Brain microvascular endothelial cell (primary cell): ENCODE data around the gene CTDSPL2.

ENCODE experiments used
- DNase-seq: peaks from one replicate; pipeline ENCODE4 v3.0.0-alpha.2; 2020
- H3K27ac ChIP-seq: fragments of 250-450 bp; sonication (Bioruptor Pico); 2 replicates; pipeline ENCODE4 v1.5.1; 2020; ENCODE audit warnings: mild to moderate bottlenecking, moderate library complexity
- H3K27me3 ChIP-seq: fragments of 250-450 bp; sonication (Bioruptor Pico); replicated peaks from 2 replicates; pipeline ENCODE4 v1.5.1; 2020; ENCODE audit warnings: mild to moderate bottlenecking
- H3K36me3 ChIP-seq: fragments of 250-450 bp; sonication (Bioruptor Pico); replicated peaks from 2 replicates; pipeline ENCODE4 v1.5.1; 2020; ENCODE audit warnings: mild to moderate bottlenecking
- H3K4me3 ChIP-seq: 2 replicates; pipeline ENCODE4 v1.5.1; 2011; ENCODE audit warnings: low read depth, mild to moderate bottlenecking, control low read depth, low read length, moderate library complexity
- in situ Hi-C: cut with HindIII; loops from 2 replicates; pipeline ENCODE4 v1.10.0; 2017; ENCODE audit warnings: low sequenced_read_pairs, low pct_ligation_motif_present
- TF ChIP-seq, protein P1 (sequence below): IDR thresholded peaks from 2 replicates; pipeline ENCODE4 v1.5.1; 2011; ENCODE audit warnings: low read depth, mild to moderate bottlenecking, moderate library complexity, low read length, control low read depth, inconsistent platforms; ENCODE audit errors: missing control alignments

Gene CTDSPL2

DNA sequence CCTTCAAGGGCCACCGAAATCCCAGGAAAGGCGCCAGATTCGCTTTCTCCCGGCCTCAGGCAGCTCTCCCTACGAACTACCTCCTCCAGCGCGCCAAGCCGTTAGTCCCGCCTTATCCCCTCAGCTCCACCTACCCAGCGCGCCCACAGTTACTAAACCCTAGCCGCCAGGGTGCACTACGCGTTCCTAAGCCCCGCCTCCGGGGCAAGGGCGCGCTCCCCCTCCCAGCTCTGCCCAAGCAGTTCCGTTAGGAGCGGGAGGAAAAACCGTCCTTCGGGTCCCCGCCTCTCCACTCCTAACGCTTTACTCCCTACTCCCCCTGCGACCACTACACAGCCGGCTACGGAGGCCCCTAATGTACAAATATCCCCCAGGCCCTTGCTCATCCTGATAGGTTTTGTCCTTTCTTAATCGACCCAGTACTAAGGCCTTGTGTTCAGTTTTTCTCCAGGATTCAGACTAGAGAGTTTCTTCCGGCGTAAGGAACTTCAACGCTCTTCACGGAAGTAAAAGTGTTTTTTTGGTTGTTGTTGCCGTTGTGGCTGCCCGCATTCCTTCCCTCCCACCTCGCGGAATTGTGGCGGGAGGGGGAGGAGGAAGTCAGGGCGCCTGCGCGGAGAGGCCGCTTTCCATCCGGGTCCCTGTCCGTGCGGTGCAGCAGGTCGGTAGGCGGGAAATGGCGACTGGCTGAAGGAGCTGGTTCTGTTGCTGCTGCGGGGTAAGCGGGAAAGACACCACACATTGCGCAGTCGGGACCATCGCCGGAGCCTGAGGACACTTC lies at the start of gene CTDSPL2:
CTDSPL2 (plus strand) TSS at position 655 of the 781 bp plus-strand sequence. CDS start 31,386 bp downstream, outside the sequence.
- H3K27ac ChIP-seq = peak within 1 kb of the TSS; percentile 96
- DNase-seq = peak; percentile 96
- no peaks in the 10 kb centered on the region for H3K36me3 ChIP-seq
- no peaks in the 10 kb centered on the region for H3K27me3 ChIP-seq
- in situ Hi-C loops = no loop called here
- TF ChIP-seq, protein P1, sequence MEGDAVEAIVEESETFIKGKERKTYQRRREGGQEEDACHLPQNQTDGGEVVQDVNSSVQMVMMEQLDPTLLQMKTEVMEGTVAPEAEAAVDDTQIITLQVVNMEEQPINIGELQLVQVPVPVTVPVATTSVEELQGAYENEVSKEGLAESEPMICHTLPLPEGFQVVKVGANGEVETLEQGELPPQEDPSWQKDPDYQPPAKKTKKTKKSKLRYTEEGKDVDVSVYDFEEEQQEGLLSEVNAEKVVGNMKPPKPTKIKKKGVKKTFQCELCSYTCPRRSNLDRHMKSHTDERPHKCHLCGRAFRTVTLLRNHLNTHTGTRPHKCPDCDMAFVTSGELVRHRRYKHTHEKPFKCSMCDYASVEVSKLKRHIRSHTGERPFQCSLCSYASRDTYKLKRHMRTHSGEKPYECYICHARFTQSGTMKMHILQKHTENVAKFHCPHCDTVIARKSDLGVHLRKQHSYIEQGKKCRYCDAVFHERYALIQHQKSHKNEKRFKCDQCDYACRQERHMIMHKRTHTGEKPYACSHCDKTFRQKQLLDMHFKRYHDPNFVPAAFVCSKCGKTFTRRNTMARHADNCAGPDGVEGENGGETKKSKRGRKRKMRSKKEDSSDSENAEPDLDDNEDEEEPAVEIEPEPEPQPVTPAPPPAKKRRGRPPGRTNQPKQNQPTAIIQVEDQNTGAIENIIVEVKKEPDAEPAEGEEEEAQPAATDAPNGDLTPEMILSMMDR = peak; percentile 54
- peak within 1 kb of the TSS; percentile 98 for H3K4me3 ChIP-seq

DNA sequence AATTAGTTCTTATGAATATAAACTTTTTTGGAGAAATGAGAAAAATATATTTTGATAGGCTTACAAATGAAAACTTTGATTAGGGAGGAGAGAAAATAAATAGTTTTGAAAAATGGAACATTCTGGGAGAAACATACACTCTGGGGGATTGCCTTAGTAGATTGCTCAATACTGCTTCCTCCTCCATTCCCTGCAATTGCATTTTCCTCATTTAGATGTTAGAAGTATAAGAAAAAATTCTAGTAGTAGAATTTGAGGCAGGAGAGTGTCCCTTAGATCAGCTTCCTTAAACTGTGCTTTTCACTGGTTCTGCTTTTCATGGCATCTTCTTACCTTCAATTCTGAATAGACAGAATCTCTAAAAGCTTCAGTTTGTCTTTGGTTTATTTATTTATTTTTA lies 46.2 kb upstream of the CTDSPL2 start:
- H3K4me3 ChIP-seq = no peak overlapping the region
- no peak overlapping the region for H3K27ac ChIP-seq
- no peak for DNase-seq
- no peaks in the 10 kb centered on the region for H3K36me3 ChIP-seq
- TF ChIP-seq, protein P1 = no peak
- no peaks in the 10 kb centered on the region for H3K27me3 ChIP-seq
- in situ Hi-C loops = no loop called here

DNA sequence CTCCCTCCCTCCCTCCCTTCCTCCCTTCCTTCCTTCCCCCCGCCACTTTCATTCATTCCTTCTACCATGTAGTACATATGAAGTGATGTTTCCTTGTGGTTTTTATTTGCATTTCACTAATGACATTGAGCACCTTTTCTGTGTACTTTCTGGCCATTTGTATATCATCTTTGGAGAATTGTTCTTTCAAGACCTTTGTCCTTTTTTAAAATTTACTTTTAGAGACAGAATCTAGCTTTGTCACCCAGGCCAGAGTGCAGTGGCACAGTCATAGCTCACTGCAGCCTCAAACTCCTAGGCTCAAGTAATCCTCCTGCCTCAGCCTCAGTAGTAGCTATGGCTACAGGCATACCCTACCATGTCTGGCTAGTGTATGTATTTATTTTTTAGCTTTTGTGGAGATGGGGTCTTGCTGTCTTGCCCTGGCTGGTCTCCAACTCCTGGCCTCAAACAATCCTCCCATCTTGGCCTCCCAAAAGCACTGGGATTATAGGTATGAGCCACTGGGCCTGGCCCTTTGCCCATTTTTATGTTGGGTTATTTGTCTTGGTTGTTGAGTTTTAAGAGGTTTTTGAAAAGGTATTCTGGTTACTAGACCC lies 42.0 kb upstream of the CTDSPL2 start:
- Histone ChIP-seq H3K36me3 (peaks cover 3% of the 10 kb centered on the region), H3K4me3 (no peak overlapping the region), H3K27ac (peak overlapping the region; percentile 65), H3K27me3 (no peaks in the 10 kb centered on the region)
- TF ChIP-seq, protein P1 = no peak
- DNase-seq = no peak
- in situ Hi-C loops = no loop called here

DNA sequence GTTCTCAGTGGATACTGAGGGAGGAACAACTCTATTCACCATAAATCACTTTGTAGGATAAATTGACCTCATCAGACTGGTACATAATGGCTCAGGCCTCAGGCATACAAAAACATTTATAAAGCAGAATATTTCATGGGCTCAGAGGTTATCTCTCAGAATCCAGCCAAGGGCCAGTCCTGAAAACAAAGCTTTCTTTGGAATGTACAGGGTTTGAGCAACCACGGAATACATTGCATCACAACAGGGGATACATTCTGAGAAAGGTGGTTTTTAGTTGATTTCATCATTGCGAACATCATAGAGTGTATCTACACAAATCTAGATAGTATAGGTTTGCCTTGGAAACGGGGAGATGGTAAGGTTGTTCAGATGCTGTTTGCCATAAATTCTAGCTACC lies 33.4 kb upstream of the CTDSPL2 start:
- peak; percentile 34 for DNase-seq
- no peaks in the 10 kb centered on the region for H3K27me3 ChIP-seq
- TF ChIP-seq, protein P1 = no peak
- no peak overlapping the region for H3K27ac ChIP-seq
- no peak overlapping the region for H3K4me3 ChIP-seq
- in situ Hi-C loops = no loop called here
- no peaks in the 10 kb centered on the region for H3K36me3 ChIP-seq

DNA sequence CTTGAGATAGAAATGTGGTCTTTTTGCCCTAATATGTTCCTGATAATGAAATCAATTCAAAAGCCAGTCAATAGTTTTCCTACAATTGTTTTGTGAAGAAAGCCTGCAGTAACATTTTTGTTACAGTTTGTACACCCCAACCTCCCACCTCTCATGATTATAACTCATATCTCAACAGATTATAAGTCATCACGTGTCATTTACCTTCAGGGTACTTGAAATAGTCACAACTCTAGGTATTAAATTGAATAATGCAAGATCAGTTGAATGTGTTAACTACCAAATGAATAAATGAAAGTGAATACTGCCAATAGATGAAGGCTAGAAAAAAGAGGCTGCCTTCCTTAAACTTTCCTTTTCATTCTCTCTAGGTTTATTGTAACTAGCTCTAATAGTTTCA lies 32.9 kb upstream of the CTDSPL2 start:
- no peak overlapping the region for H3K27ac ChIP-seq
- H3K27me3 ChIP-seq = no peaks in the 10 kb centered on the region
- TF ChIP-seq, protein P1 = no peak
- DNase-seq = no peak
- H3K4me3 ChIP-seq = no peak overlapping the region
- no peaks in the 10 kb centered on the region for H3K36me3 ChIP-seq
- in situ Hi-C loops = no loop called here

DNA sequence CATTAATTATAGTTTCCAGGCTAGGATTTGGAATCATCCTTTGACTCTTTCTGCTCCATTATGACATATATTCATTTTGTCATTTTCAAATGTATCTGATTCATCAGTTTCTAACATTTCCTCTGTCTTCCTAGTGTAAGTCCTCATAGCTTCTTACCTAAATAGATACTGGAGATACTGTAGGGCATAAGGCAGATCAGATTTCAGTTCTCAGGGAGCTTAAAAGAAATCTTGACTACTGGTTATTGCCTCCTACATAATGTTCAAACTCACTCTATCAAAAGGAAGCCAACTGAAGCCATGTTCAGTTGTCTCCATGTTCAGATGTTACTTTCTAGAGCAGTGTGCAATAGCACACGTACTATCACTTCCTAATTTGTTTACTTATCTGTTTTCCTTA lies 29.6 kb upstream of the CTDSPL2 start:
- TF ChIP-seq, protein P1 = no peak
- no peak overlapping the region for H3K27ac ChIP-seq
- DNase-seq = no peak
- H3K27me3 ChIP-seq = no peaks in the 10 kb centered on the region
- in situ Hi-C loops = no loop called here
- no peaks in the 10 kb centered on the region for H3K36me3 ChIP-seq
- H3K4me3 ChIP-seq = no peak overlapping the region
